ENCODE measurements around the gene NFE2. TPM values are rescaled to one million over a fixed set of nuclear protein-coding genes. Genes with fewer than 3 reads are reported as not detected.
"Not testable (repeated sequence)": the region's sequence is repeated elsewhere in the genome, so short reads cannot be mapped to it uniquely, and the experiment has no call there.

Gene NFE2
- polyA plus RNA-seq, 4 donors: 0.07 to 0.30 TPM; not detected in 2

- Histone ChIP-seq H3K4me1 (ENCODE audit: control insufficient read depth in 3 of 3, insufficient read depth in 2 of 3, low read depth in 1 of 3, low read length in 2 of 3) (peaks cover 0 to 25% (median 6%) of the 10 kb centered on the region in 3 donors), H3K27me3 (ENCODE audit: control insufficient read depth in 3 of 3, insufficient read depth in 3 of 3, low read length in 3 of 3) (no peaks in the 10 kb centered on the region), H3K9me3 (ENCODE audit: control insufficient read depth in 2 of 2, insufficient read depth in 1 of 2, low read depth in 1 of 2, low read length in 1 of 2) (no peaks in the 10 kb centered on the region), H3K36me3 (ENCODE audit: control insufficient read depth in 3 of 3, insufficient read depth in 2 of 3, low read depth in 1 of 3, low read length in 3 of 3) (peaks cover 4 to 39% (median 12%) of the 10 kb centered on the region in 3 donors), H3K4me3 (ENCODE audit: low read depth in 1 of 3, low read length in 3 of 3) (no peak overlapping the region), H3K27ac (ENCODE audit: low read depth in 1 of 3, low read length in 2 of 3) (peak overlapping the region in 2 of 3 donors; percentile 17 to 66)
- DNase-seq (peak in 1 of 2 donors; percentile 43), FAIRE-seq (no peak)
- 48 to 66% (median 57%) methylated on average over 3 of the region's 3 CpGs for WGBS, 3 donors
These were observed 36.5 kb upstream of the NFE2 start for GRCh38 chr12:54337280-54337842.

DNA sequence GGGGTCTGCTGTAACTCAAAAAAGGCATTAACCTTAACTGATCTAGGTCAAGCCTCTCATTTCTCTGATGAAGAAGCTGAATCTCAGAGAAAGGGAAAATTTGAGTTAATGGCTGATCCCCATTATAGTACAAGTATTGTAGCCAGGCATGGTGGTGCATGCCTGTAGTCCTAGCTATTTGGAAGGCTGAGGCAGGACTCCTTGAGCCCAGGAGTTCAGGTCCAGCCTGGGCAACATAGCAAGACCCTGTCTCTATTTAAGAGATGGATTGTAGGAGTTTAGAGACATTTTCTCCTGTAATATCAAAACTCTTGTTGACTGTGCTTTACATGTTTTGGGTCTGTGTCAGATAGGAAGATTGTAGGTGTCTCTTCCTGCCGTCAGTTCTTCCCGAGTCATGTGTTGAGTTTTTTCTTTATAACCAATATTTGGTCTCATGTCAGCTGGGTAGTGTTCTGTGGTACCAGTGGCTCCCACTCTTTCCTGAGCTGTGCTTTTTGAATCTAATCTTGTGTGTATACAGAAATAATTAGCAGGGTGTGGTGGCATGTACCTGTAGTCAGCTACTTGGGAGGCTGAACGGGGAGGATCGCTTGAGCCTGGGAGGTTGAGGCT, 32.7 kb upstream of the NFE2 start:
- H3K9me3 ChIP-seq (ENCODE audit: control insufficient read depth in 2 of 2, insufficient read depth in 1 of 2, low read depth in 1 of 2, low read length in 1 of 2): no peaks in the 10 kb centered on the region
- DNase-seq (no peak), FAIRE-seq (no peak)
- peaks cover 9 to 31% (median 14%) of the 10 kb centered on the region in 3 donors for H3K4me1 ChIP-seq (ENCODE audit: control insufficient read depth in 3 of 3, insufficient read depth in 2 of 3, low read depth in 1 of 3, low read length in 2 of 3)
- H3K27ac ChIP-seq (ENCODE audit: low read depth in 1 of 3, low read length in 2 of 3): no peak overlapping the region
- peaks cover 0 to 30% (median 3%) of the 10 kb centered on the region in 3 donors for H3K36me3 ChIP-seq (ENCODE audit: control insufficient read depth in 3 of 3, insufficient read depth in 2 of 3, low read depth in 1 of 3, low read length in 3 of 3)
- no peak overlapping the region for H3K4me3 ChIP-seq (ENCODE audit: low read depth in 1 of 3, low read length in 3 of 3)
- no peaks in the 10 kb centered on the region for H3K27me3 ChIP-seq (ENCODE audit: control insufficient read depth in 3 of 3, insufficient read depth in 3 of 3, low read length in 3 of 3)
- WGBS, 3 donors: 92 to 97% (median 94%) methylated on average over 4 of the region's 4 CpGs

GRCh38 chr12:54331461-54331860, 30.6 kb upstream of the NFE2 start:
- no peak overlapping the region for H3K27ac ChIP-seq (ENCODE audit: low read depth in 1 of 3, low read length in 2 of 3)
- H3K9me3 ChIP-seq (ENCODE audit: control insufficient read depth in 2 of 2, insufficient read depth in 1 of 2, low read depth in 1 of 2, low read length in 1 of 2): no peaks in the 10 kb centered on the region
- 84 to 91% (median 90%) methylated on average over 5 of the region's 5 CpGs for WGBS, 3 donors
- H3K4me3 ChIP-seq (ENCODE audit: low read depth in 1 of 3, low read length in 3 of 3): no peak overlapping the region
- FAIRE-seq (no peak), DNase-seq (no peak)
- H3K36me3 ChIP-seq (ENCODE audit: control insufficient read depth in 3 of 3, insufficient read depth in 2 of 3, low read depth in 1 of 3, low read length in 3 of 3): peaks cover 0 to 35% (median 3%) of the 10 kb centered on the region in 3 donors
- H3K27me3 ChIP-seq (ENCODE audit: control insufficient read depth in 3 of 3, insufficient read depth in 3 of 3, low read length in 3 of 3): no peaks in the 10 kb centered on the region
- peaks cover 8 to 22% (median 9%) of the 10 kb centered on the region in 3 donors for H3K4me1 ChIP-seq (ENCODE audit: control insufficient read depth in 3 of 3, insufficient read depth in 2 of 3, low read depth in 1 of 3, low read length in 2 of 3)

GRCh38 chr12:54330442-54330841, 29.6 kb upstream of the NFE2 start:
- no peak overlapping the region for H3K4me3 ChIP-seq (ENCODE audit: low read depth in 1 of 3, low read length in 3 of 3)
- WGBS, 3 donors: 64 to 65% (median 64%) methylated on average over 3 of the region's 3 CpGs
- no peaks in the 10 kb centered on the region for H3K9me3 ChIP-seq (ENCODE audit: control insufficient read depth in 2 of 2, insufficient read depth in 1 of 2, low read depth in 1 of 2, low read length in 1 of 2)
- no peak for DNase-seq
- FAIRE-seq: no peak
- peaks cover 8 to 26% (median 9%) of the 10 kb centered on the region in 3 donors for H3K4me1 ChIP-seq (ENCODE audit: control insufficient read depth in 3 of 3, insufficient read depth in 2 of 3, low read depth in 1 of 3, low read length in 2 of 3)
- no peaks in the 10 kb centered on the region for H3K27me3 ChIP-seq (ENCODE audit: control insufficient read depth in 3 of 3, insufficient read depth in 3 of 3, low read length in 3 of 3)
- H3K27ac ChIP-seq (ENCODE audit: low read depth in 1 of 3, low read length in 2 of 3): peak overlapping the region in 1 of 3 donors; percentile 41
- peaks cover 0 to 29% (median 3%) of the 10 kb centered on the region in 3 donors for H3K36me3 ChIP-seq (ENCODE audit: control insufficient read depth in 3 of 3, insufficient read depth in 2 of 3, low read depth in 1 of 3, low read length in 3 of 3)

DNA sequence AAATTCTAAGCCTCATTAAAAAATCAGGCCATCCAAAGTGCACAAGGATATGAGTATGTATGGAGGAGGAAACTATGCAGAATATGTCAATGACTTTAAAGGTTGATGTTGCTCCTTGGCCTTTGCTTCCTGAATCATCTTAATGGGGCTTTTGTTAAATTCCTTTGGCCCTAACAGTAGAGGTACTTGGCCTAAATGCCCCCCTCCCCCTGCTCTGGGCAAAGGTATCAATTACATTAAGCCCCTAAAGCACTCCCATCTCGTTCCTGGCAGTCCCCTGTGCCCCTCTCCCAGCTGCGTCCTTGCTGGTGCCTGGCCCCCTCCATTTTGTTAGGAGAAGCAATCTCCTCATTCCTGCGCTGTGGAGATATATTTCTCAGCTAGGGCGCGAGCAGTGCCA, 28.9 kb upstream of the NFE2 start:
- FAIRE-seq (no peak), DNase-seq (peak in 1 of 2 donors; percentile 40)
- WGBS, 3 donors: 36 to 58% (median 51%) methylated on average over 5 of the region's 5 CpGs
- Histone ChIP-seq H3K36me3 (ENCODE audit: control insufficient read depth in 3 of 3, insufficient read depth in 2 of 3, low read depth in 1 of 3, low read length in 3 of 3) (peaks cover 0 to 27% (median 3%) of the 10 kb centered on the region in 3 donors), H3K9me3 (ENCODE audit: control insufficient read depth in 2 of 2, insufficient read depth in 1 of 2, low read depth in 1 of 2, low read length in 1 of 2) (no peaks in the 10 kb centered on the region), H3K27me3 (ENCODE audit: control insufficient read depth in 3 of 3, insufficient read depth in 3 of 3, low read length in 3 of 3) (no peaks in the 10 kb centered on the region), H3K27ac (ENCODE audit: low read depth in 1 of 3, low read length in 2 of 3) (peak overlapping the region; percentile 12 to 34 (median 16)), H3K4me3 (ENCODE audit: low read depth in 1 of 3, low read length in 3 of 3) (no peak overlapping the region), H3K4me1 (ENCODE audit: control insufficient read depth in 3 of 3, insufficient read depth in 2 of 3, low read depth in 1 of 3, low read length in 2 of 3) (peaks cover 8 to 26% (median 9%) of the 10 kb centered on the region in 3 donors)

GRCh38 chr12:54328595-54329337, 28.0 kb upstream of the NFE2 start:
- WGBS, 3 donors: 30 to 63% (median 40%) methylated on average over 6 of the region's 6 CpGs
- Histone ChIP-seq H3K4me3 (ENCODE audit: low read depth in 1 of 3, low read length in 3 of 3) (no peak overlapping the region), H3K27me3 (ENCODE audit: control insufficient read depth in 3 of 3, insufficient read depth in 3 of 3, low read length in 3 of 3) (no peaks in the 10 kb centered on the region), H3K4me1 (ENCODE audit: control insufficient read depth in 3 of 3, insufficient read depth in 2 of 3, low read depth in 1 of 3, low read length in 2 of 3) (peaks cover 8 to 29% (median 9%) of the 10 kb centered on the region in 3 donors), H3K9me3 (ENCODE audit: control insufficient read depth in 2 of 2, insufficient read depth in 1 of 2, low read depth in 1 of 2, low read length in 1 of 2) (no peaks in the 10 kb centered on the region), H3K36me3 (ENCODE audit: control insufficient read depth in 3 of 3, insufficient read depth in 2 of 3, low read depth in 1 of 3, low read length in 3 of 3) (peaks cover 0 to 17% (median 3%) of the 10 kb centered on the region in 3 donors), H3K27ac (ENCODE audit: low read depth in 1 of 3, low read length in 2 of 3) (peak overlapping the region in 2 of 3 donors; percentile 59 to 71)
- FAIRE-seq (no peak), DNase-seq (peak; percentile 51 to 74)

GRCh38 chr12:54325442-54326109, 24.8 kb upstream of the NFE2 start:
- peak overlapping the region; percentile 87 to 94 (median 94) for H3K27ac ChIP-seq (ENCODE audit: low read depth in 1 of 3, low read length in 2 of 3)
- H3K36me3 ChIP-seq (ENCODE audit: control insufficient read depth in 3 of 3, insufficient read depth in 2 of 3, low read depth in 1 of 3, low read length in 3 of 3); H3K27me3 ChIP-seq (ENCODE audit: control insufficient read depth in 3 of 3, insufficient read depth in 3 of 3, low read length in 3 of 3); H3K9me3 ChIP-seq (ENCODE audit: control insufficient read depth in 2 of 2, insufficient read depth in 1 of 2, low read depth in 1 of 2, low read length in 1 of 2); DNase-seq; FAIRE-seq: not testable (repeated sequence)
- 38 to 43% (median 39%) methylated on average over 22 of the region's 22 CpGs for WGBS, 3 donors
- H3K4me3 ChIP-seq (ENCODE audit: low read depth in 1 of 3, low read length in 3 of 3): peak overlapping the region; percentile 55 to 89 (median 76)
- peaks cover 3 to 27% (median 6%) of the 10 kb centered on the region in 3 donors for H3K4me1 ChIP-seq (ENCODE audit: control insufficient read depth in 3 of 3, insufficient read depth in 2 of 3, low read depth in 1 of 3, low read length in 2 of 3)

Measured in small intestine (tissue), 7 donors.